ENCODE results near the gene CRLF1. TPM values are rescaled to one million over a fixed set of nuclear protein-coding genes. Genes with fewer than 3 reads are reported as not detected.

Gene CRLF1
- total RNA-seq, 2 experiments from 2014 or later: not detected

DNA sequence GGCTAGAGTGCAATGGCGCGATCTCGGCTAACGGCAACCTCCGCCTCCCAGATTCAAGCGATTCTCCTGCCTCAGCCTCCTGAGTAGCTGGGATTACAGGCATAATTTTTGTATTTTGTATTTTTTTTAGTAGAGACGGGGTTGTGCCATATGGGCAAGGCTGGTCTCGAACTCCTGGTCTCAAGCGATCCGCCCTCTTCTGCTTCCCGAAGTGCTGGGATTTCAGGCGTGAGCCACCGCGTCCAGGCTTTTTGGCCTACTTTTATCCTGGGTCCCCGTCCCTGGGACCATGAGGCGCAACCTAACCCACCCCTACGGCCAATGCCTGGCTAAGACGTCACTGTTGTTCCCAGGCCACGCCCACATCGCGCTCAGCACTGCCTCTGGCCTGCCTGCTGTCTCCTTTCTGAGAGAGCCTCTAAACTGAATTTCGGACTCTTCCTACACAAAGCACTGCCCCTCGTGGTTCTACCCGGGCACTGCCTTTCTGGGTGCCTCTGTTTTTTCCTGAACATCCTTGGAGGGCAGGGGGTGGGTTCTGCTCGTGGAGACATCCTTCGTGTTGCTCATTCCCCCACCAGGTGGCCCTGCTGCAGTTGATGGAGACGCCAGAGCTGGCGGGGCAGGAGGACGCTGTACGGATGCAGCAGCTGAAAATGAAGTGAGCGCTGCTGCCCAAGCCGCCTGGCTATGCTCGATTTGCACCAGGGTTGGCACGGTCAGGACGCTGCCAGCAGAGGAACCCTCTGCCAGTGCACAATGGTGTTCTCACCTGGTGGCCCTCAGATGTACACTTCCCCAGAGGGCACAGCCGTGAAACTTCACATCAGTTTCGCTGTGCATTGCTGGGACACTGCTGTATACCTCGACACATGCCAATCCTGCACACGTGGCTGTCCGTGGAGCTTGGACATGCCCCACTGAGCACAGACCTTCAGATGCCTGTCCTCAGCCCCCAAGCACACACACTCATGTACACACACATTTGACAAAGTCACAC is 16.0 kb downstream of the CRLF1 start:
- Mint-ChIP-seq H3K27ac (no peak overlapping the region), H3K27me3 (peaks cover 4% of the 10 kb centered on the region), H3K4me3 (peak overlapping the region; percentile 85), H3K4me1 (peaks cover 45% of the 10 kb centered on the region), H3K9me3 (no peaks in the 10 kb centered on the region), H3K36me3 (ENCODE audit: low read depth) (peaks cover 14% of the 10 kb centered on the region)
- POLR2A ChIA-PET: interaction anchor here (1.3 to 6.5 kb wide), 8 partner anchors 18 to 329 kb away, joined by 3 to 114 read pairs (median 26); partner anchors contain the start of genes COPE, DDX49, ELL and FKBP8
- no peak for DNase-seq
- CTCF ChIA-PET: interaction anchor here (0.7 to 5.7 kb wide), 8 partner anchors 18 to 351 kb away, joined by 3 to 63 read pairs (median 6); partner anchors contain the start of genes ELL and UBA52

DNA sequence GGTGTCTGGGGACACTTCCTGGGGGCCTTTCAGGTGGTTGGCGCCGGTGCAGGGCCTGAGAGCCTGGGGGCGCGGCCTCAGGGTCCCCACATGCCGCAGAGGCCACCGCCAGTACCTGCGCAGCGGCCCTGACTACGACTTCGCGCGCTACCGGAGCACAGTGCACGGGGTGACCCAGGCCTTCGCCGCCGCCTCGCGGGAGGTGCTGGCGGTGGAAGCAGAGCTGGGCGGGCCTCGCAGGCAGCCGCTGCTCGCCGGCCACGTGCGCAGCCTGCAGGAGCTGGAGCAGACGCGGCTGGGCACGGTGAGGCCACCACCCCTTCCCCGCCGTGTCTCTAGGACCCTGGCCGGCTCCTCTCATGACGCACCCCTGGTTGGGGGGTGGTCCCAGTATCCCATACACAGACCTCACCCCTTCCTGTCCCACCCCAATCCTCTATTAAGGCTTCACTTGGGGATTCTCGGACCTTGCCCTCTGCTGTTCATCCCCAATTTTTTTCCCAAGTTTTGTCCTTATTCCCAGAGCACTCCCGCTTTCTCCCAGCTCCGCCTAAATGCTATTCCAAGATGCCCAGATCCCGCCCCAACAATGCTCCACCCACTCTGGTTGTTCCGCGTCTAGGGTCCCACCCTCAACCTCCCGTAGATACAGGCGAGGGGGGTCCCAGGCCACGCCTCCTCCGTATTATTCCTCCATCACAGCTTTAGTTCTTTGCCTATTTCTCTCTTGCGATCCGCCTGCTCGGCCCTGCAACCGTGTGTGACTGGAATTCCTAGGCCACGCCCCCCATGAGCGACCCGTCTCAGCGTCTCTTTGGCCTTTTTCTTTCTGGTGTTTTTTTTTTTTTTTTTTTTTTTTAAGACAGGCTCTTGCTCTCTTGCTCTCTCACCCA is 17.0 kb downstream of the CRLF1 start:
- H3K36me3 Mint-ChIP-seq (ENCODE audit: low read depth): peaks cover 14% of the 10 kb centered on the region
- H3K27ac Mint-ChIP-seq: peak overlapping the region; percentile 90
- H3K4me1 Mint-ChIP-seq: peaks cover 46% of the 10 kb centered on the region
- H3K4me3 Mint-ChIP-seq: peak overlapping the region; percentile 85
- CTCF ChIA-PET: interaction anchor here (0.6 to 5.7 kb wide), 35 partner anchors 9 to 350 kb away, joined by 3 to 63 read pairs (median 4); partner anchors contain the start of genes COPE, DDX49, ELL and FKBP8
- DNase-seq: peak; percentile 79
- POLR2A ChIA-PET: interaction anchor here (0.7 to 6.5 kb wide), 22 partner anchors 12 to 838 kb away, joined by 3 to 114 read pairs (median 4); partner anchors contain the start of genes COPE, DDX49, ELL and FCHO1
- H3K9me3 Mint-ChIP-seq: no peaks in the 10 kb centered on the region
- H3K27me3 Mint-ChIP-seq: peaks cover under 1% of the 10 kb centered on the region

DNA sequence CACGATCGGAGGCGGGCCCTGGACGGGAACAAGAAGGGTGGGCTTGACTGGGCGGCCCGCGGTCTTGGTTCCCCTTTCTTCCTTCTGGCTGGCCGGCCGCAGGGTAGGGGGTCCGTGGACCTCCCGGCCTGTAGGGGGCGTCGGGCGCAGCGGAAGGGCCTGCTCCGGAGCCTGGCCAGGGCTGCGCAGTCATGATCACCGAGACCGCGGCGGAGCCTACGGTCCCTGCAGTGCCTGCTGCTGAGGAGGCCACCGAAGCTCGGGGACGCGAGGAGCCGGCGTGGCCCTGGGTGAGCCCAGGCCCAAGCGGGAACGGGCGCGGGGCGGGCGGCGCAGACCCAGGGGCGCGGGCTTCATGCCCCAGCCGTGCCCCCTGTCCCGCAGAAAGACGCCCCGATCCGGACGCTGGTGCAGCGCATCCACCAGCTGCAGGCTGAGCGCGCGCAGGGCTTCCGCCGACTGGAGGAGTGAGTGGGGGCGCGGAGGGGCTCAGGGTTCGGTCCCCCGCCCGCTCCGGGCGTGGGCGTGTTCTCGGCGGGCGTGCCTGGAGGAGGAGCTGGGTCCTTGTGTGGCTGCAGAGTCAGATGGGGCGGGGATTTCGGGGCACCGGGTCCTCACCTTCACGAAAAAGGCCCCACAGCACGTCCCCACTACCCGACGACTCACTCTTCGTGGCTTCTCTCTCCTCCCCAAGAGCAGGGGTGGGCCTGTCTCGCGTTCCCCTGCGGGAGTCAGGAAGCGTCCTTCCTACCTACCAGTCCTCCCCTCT is 17.8 kb downstream of the CRLF1 start, which contains the start of gene REX1BD:
TSS of gene REX1BD (plus strand) at position 188 of the 769 bp plus-strand sequence. CDS start at position 192, 4 bp downstream.
- Mint-ChIP-seq H3K36me3 (ENCODE audit: low read depth) (peaks cover 14% of the 10 kb centered on the region), H3K27me3 (peaks cover 2% of the 10 kb centered on the region), H3K27ac (peak within 1 kb of the TSS; percentile 90), H3K9me3 (no peaks in the 10 kb centered on the region), H3K4me1 (peaks cover 49% of the 10 kb centered on the region), H3K4me3 (peak within 1 kb of the TSS; percentile 85)
- ChIA-PET CTCF (interaction anchor here (0.7 to 5.7 kb wide), 34 partner anchors 8 to 331 kb away, joined by 3 to 63 read pairs (median 5); partner anchors contain the start of genes COPE, DDX49, ELL and FKBP8), POLR2A (interaction anchor here (0.7 to 6.5 kb wide), 22 partner anchors 11 to 331 kb away, joined by 3 to 114 read pairs (median 4); partner anchors contain the start of genes COPE, DDX49, ELL and FKBP8)
- DNase-seq: peak; percentile 83

DNA sequence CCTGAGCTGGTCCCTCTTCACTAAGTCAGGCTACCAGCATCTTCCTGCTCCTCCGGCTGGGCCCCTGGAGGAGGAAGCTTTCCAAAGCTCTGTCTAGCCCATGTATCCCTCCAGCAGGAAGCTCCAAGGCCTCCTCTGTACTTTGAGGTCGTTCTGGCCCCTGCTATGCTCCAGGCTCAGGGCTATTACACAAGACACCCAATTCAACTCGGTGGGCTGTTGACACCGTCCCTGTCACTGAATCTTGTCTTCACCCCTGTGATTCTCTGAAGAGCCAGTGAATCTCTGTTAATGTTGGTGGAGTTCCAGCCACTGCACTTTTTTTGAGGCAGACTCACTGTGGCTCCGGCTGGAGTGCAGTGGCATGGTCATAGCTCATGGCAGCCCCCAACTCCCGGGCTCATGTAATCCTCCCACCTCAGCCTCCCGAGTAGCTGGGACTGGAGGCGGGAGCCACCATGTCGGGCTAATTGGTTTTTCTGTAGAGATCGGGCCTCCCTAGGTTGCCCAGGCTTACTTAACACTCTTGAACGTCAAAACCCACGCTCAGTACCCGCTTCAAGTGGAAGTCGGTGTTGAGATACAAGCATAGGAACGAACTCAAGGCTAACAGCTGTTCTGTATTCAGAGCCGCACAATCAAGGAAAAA is 18.5 kb downstream of the CRLF1 start:
- POLR2A ChIA-PET: interaction anchor here (0.7 to 6.5 kb wide), 12 partner anchors 9 to 331 kb away, joined by 3 to 114 read pairs (median 10); partner anchors contain the start of genes COPE, DDX49, ELL and FKBP8
- DNase-seq: no peak
- peaks cover 46% of the 10 kb centered on the region for H3K4me1 Mint-ChIP-seq
- no peaks in the 10 kb centered on the region for H3K9me3 Mint-ChIP-seq
- CTCF ChIA-PET: interaction anchor here (0.6 to 5.7 kb wide), 20 partner anchors 7 to 444 kb away, joined by 3 to 63 read pairs (median 8); partner anchors contain the start of genes COPE, DDX49, ELL and FKBP8
- peak overlapping the region; percentile 85 for H3K4me3 Mint-ChIP-seq
- peak overlapping the region; percentile 90 for H3K27ac Mint-ChIP-seq
- peaks cover 14% of the 10 kb centered on the region for H3K36me3 Mint-ChIP-seq (ENCODE audit: low read depth)
- H3K27me3 Mint-ChIP-seq: peaks cover 2% of the 10 kb centered on the region

DNA sequence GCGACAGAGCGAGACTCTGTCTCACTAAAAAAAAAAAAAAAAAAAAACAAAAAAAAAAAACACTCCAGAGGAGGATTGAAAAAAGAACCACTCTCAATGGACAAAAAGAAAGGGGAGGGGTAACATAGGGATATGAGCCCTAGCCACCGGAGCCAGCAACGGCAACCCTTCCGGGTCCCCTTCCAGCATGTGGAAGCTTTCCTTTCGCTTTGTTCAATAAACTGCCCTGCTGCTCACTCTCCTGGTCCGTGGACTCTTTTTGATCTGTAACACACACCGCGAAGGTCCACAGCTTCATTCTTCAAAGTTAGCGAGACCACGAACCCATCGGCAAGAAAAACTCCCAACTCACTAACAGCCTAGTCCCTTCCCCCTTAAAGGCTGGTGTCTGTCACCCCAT is 19.0 kb downstream of the CRLF1 start:
- POLR2A ChIA-PET: interaction anchor here (0.7 to 6.5 kb wide), 8 partner anchors 8 to 244 kb away, joined by 3 to 114 read pairs (median 24); partner anchors contain the start of genes ELL, FKBP8, KXD1 and UBA52
- CTCF ChIA-PET: interaction anchor here (0.6 to 5.7 kb wide), 14 partner anchors 11 to 445 kb away, joined by 4 to 63 read pairs (median 9); partner anchors contain the start of genes COPE, DDX49, ELL and FKBP8
- H3K27me3 Mint-ChIP-seq: peaks cover 2% of the 10 kb centered on the region

DNA sequence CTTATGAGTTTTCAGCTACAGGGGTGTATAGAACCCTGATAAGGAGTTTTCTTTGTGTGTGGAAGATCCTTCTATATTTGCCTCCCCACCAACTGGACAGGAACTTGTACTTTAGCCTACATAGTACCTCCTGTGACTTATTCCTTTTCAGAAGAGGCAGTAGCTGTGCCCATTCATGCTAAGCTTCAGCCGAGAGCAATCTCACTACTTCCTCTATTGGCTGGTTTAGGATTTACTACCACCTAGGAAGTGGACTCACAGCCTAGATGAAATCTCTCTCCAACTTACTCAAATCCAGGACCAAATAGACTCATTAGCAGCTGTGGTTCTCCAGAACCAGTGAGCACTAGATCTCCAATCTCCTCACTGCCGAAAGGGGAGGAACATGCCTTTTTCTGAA is 20.3 kb downstream of the CRLF1 start:
- Mint-ChIP-seq H3K4me1 (peaks cover 46% of the 10 kb centered on the region), H3K4me3 (no peak overlapping the region), H3K27ac (no peak overlapping the region), H3K9me3 (no peaks in the 10 kb centered on the region), H3K27me3 (peaks cover 2% of the 10 kb centered on the region), H3K36me3 (ENCODE audit: low read depth) (peaks cover 14% of the 10 kb centered on the region)
- ChIA-PET POLR2A (interaction anchor here (1.9 to 6.5 kb wide), 7 partner anchors 8 to 66 kb away, joined by 5 to 114 read pairs (median 38); partner anchors contain the start of genes ELL, FKBP8, KXD1 and UBA52), CTCF (interaction anchor here (0.7 to 5.7 kb wide), 4 partner anchors 14 to 261 kb away, joined by 3 to 63 read pairs (median 16); partner anchors contain the start of genes FKBP8 and UBA52)
- no peak for DNase-seq

More for the DNA sequence above, 19.0 kb downstream of the CRLF1 start:
- H3K36me3 Mint-ChIP-seq (ENCODE audit: low read depth): peaks cover 14% of the 10 kb centered on the region
- peaks cover 46% of the 10 kb centered on the region for H3K4me1 Mint-ChIP-seq
- no peak for DNase-seq
- H3K4me3 Mint-ChIP-seq: no peak overlapping the region
- H3K9me3 Mint-ChIP-seq: no peaks in the 10 kb centered on the region
- no peak overlapping the region for H3K27ac Mint-ChIP-seq

DNA sequence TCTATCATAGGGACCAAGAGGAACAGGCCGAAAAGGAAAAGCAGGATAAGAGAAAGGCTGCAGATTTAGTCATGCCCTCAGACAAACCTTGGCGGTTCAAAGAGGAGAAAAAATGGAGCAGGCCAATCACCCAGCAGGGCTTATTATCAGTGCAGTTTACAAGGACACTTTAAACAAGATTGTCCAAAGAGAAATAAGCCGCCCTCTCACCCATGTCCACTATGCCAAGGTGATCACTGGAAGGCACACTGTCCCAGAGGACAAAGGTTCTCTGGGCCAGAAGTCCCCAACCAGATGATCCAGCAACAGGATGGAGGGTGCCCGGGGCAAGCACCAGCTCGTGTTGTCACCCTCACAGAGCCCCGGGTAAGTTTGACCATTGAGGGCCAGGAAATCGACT is 26.3 kb downstream of the CRLF1 start:
- Mint-ChIP-seq H3K36me3 (ENCODE audit: low read depth) (peaks cover 27% of the 10 kb centered on the region), H3K27ac (no peak overlapping the region), H3K9me3 (no peaks in the 10 kb centered on the region), H3K4me1 (peaks cover 18% of the 10 kb centered on the region), H3K27me3 (peaks cover 2% of the 10 kb centered on the region), H3K4me3 (no peak overlapping the region)
- CTCF ChIA-PET: interaction anchor here (0.6 to 1.6 kb wide), 2 partner anchors 9 to 747 kb away, joined by 3 to 10 read pairs; partner anchors contain the start of gene REX1BD
- POLR2A ChIA-PET: interaction anchor here (2.9 kb wide), 1 partner anchor 9 kb away, joined by 18 read pairs; the partner anchor contains the start of gene UBA52
- no peak for DNase-seq

DNA sequence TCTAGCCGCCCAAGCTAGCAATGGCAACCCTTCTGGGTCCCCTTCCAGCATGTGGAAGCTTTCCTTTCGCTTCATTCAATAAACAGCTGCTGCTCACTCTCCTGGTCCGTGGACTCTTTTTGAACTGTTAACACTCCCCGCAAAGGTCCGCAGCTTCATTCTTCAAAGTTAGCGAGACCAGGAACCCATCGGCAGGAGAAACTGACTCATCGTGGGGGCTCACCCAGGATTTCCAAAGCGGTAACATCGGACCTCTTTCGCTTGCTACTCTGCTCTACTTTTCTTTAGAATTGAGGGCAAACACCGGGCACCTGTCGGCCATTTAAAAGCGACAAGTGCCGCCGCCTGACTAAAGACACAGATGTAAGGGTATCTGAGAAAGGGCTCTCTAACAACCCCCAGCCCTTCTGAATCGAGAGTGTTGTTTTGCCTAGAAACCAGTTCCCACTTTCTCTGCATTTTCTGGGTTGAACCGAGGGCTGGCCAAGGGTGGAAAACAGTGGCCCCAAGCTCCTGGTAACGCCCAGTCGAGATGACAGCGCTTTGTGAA is 29.2 kb downstream of the CRLF1 start:
- DNase-seq: no peak
- H3K27me3 Mint-ChIP-seq: no peaks in the 10 kb centered on the region
- H3K4me1 Mint-ChIP-seq: peaks cover 30% of the 10 kb centered on the region
- no peaks in the 10 kb centered on the region for H3K9me3 Mint-ChIP-seq
- no peak overlapping the region for H3K4me3 Mint-ChIP-seq
- ChIA-PET CTCF (interaction anchor here (2.4 kb wide), 1 partner anchor 11 kb away, joined by 18 read pairs; the partner anchor contains the start of gene REX1BD), POLR2A (interaction anchor here (0.9 to 1.7 kb wide), 5 partner anchors 10 to 122 kb away, joined by 3 to 6 read pairs (median 4); partner anchors contain the start of gene FKBP8)
- H3K36me3 Mint-ChIP-seq (ENCODE audit: low read depth): peaks cover 54% of the 10 kb centered on the region
- no peak overlapping the region for H3K27ac Mint-ChIP-seq

DNA sequence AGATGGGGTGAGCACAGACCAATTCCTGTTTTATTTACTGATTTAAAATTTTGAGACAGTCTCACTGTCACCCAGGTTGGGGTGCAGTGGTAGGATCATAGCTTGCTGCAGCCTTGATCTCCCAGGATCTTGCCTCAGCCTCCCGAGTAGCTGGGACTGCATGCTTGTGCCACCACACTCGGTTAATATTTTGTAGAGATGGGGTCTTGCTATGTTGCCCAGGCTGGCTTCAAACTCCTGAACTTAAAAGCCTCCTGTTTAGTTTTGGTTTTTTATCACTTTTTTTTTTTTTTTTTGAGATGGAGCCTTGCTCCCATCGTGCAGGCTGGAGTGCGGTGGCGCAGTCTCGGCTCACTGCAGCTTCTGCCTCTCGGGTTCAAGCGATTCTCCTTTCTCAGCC is 30.2 kb downstream of the CRLF1 start:
- ChIA-PET POLR2A (interaction anchor here (1.6 to 1.7 kb wide), 2 partner anchors 11 to 32 kb away, joined by 4 to 6 read pairs; partner anchors contain the start of gene FKBP8), CTCF (interaction anchor here (2.4 kb wide), 1 partner anchor 12 kb away, joined by 18 read pairs; the partner anchor contains the start of gene REX1BD)
- peaks cover 61% of the 10 kb centered on the region for H3K36me3 Mint-ChIP-seq (ENCODE audit: low read depth)
- H3K27me3 Mint-ChIP-seq: no peaks in the 10 kb centered on the region
- H3K27ac Mint-ChIP-seq: no peak overlapping the region
- no peak overlapping the region for H3K4me3 Mint-ChIP-seq
- H3K4me1 Mint-ChIP-seq: peaks cover 38% of the 10 kb centered on the region
- no peak for DNase-seq
- no peaks in the 10 kb centered on the region for H3K9me3 Mint-ChIP-seq

DNA sequence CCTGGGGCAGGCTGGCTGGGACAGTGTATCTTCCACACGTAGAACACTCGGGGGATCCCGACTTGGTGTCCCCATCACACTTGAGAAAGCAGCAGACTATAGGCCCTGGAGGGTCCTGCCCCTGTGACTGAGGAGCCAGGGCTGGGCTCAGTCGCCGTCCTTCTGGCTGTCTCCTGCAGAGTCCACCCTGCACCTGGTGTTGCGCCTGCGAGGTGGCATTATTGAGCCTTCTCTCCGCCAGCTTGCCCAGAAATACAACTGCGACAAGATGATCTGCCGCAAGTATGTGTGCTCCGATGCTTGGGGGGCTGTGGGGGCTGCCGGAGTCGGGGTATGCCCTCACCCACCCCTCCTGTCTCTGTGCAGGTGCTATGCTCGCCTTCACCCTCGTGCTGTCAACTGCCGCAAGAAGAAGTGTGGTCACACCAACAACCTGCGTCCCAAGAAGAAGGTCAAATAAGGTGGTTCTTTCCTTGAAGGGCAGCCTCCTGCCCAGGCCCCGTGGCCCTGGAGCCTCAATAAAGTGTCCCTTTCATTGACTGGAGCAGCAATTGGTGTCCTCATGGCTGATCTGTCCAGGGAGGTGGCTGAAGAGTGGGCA is 31.8 kb downstream of the CRLF1 start:
- Mint-ChIP-seq H3K27ac (no peak overlapping the region), H3K27me3 (no peaks in the 10 kb centered on the region), H3K36me3 (ENCODE audit: low read depth) (peaks cover 66% of the 10 kb centered on the region), H3K4me3 (no peak overlapping the region), H3K4me1 (peaks cover 42% of the 10 kb centered on the region), H3K9me3 (no peaks in the 10 kb centered on the region)
- ChIA-PET POLR2A (interaction anchor here (4.1 to 4.2 kb wide), 2 partner anchors 12 to 54 kb away, joined by 58 to 114 read pairs; partner anchors contain the start of genes ELL and REX1BD), CTCF (no interaction called here)
- DNase-seq: no peak
